Mammary epithelial cell (primary cell): ENCODE results near the gene ZNF705A.
"Not testable (repeated sequence)": the region's sequence is repeated elsewhere in the genome, so short reads cannot be mapped to it uniquely, and the experiment has no call there.

ENCODE experiments used
- CTCF ChIP-seq, 2 donors: IDR thresholded peaks in 1 of 2; conservative IDR thresholded peaks in 1 of 2; 2 replicates each; pipeline ENCODE4 v1.5.1; 2011 to 2012; ENCODE audit warnings: inconsistent platforms in 2 of 2, low read length in 2 of 2, mild to moderate bottlenecking in 2 of 2, control low read depth in 1 of 2, low read depth in 1 of 2; ENCODE audit not compliant: insufficient read depth in 1 of 2; ENCODE audit errors: extremely low read depth in 1 of 2
- EZH2 ChIP-seq: IDR thresholded peaks from 2 replicates; pipeline ENCODE4 v1.6.1; 2012; ENCODE audit warnings: low read length, inconsistent platforms, borderline replicate concordance

- TF ChIP-seq CTCF (conservative IDR thresholded peaks at IDR 0.05 in 1 of 2, IDR thresholded peaks at IDR 0.05 in 1 of 2; ENCODE audit: extremely low read depth in 1 of 2, insufficient read depth in 1 of 2, low read depth in 1 of 2, low read length in 2 of 2); EZH2: not testable (repeated sequence)
Observed at GRCh38 chr12:8229486-8229885, 72.7 kb downstream of the ZNF705A start.
